Measurements from ENCODE around the gene ZDHHC6.
"Not testable (repeated sequence)": the region's sequence is repeated elsewhere in the genome, so short reads cannot be mapped to it uniquely, and the experiment has no call there.

Gene ZDHHC6

DNA sequence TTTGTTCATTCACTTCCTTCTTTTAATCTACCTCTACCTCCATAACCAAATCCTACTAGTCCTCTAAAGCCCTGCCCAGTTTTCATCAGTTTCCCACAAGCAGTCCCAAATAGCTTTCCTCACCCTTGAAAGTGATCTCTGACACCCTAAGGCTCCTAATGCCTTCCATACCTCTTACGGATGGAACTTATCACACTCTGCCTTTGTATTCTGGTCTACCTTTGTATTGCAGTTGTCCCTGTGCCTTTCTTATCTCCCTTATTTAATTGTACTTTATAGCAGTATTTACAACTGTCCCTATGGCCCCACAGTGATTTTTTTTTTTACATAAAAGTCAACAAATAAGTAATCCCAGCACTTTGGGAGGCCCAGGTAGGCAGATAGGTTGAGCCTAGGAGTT lies 39.0 kb downstream of the ZDHHC6 start:
- no peak for DNase-seq (ENCODE audit: low read depth in 1 of 2, low spot score in 1 of 2)
- no peak overlapping the region for H3K4me3 ChIP-seq (replicated peaks; ENCODE audit: insufficient read depth, low read length)
- no peaks in the 10 kb centered on the region for H3K27me3 ChIP-seq (ENCODE audit: insufficient read depth, poor library complexity, severe bottlenecking)
- TF ChIP-seq, protein P1, sequence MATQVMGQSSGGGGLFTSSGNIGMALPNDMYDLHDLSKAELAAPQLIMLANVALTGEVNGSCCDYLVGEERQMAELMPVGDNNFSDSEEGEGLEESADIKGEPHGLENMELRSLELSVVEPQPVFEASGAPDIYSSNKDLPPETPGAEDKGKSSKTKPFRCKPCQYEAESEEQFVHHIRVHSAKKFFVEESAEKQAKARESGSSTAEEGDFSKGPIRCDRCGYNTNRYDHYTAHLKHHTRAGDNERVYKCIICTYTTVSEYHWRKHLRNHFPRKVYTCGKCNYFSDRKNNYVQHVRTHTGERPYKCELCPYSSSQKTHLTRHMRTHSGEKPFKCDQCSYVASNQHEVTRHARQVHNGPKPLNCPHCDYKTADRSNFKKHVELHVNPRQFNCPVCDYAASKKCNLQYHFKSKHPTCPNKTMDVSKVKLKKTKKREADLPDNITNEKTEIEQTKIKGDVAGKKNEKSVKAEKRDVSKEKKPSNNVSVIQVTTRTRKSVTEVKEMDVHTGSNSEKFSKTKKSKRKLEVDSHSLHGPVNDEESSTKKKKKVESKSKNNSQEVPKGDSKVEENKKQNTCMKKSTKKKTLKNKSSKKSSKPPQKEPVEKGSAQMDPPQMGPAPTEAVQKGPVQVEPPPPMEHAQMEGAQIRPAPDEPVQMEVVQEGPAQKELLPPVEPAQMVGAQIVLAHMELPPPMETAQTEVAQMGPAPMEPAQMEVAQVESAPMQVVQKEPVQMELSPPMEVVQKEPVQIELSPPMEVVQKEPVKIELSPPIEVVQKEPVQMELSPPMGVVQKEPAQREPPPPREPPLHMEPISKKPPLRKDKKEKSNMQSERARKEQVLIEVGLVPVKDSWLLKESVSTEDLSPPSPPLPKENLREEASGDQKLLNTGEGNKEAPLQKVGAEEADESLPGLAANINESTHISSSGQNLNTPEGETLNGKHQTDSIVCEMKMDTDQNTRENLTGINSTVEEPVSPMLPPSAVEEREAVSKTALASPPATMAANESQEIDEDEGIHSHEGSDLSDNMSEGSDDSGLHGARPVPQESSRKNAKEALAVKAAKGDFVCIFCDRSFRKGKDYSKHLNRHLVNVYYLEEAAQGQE (IDR thresholded peaks at IDR 0.05; ENCODE audit: insufficient replicate concordance, low read depth), result no peak
- TF ChIP-seq SPI1 (IDR thresholded peaks at IDR 0.05; ENCODE audit: borderline replicate concordance, low read depth), result no peak
- TF ChIP-seq, protein P2, sequence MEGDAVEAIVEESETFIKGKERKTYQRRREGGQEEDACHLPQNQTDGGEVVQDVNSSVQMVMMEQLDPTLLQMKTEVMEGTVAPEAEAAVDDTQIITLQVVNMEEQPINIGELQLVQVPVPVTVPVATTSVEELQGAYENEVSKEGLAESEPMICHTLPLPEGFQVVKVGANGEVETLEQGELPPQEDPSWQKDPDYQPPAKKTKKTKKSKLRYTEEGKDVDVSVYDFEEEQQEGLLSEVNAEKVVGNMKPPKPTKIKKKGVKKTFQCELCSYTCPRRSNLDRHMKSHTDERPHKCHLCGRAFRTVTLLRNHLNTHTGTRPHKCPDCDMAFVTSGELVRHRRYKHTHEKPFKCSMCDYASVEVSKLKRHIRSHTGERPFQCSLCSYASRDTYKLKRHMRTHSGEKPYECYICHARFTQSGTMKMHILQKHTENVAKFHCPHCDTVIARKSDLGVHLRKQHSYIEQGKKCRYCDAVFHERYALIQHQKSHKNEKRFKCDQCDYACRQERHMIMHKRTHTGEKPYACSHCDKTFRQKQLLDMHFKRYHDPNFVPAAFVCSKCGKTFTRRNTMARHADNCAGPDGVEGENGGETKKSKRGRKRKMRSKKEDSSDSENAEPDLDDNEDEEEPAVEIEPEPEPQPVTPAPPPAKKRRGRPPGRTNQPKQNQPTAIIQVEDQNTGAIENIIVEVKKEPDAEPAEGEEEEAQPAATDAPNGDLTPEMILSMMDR (IDR thresholded peaks at IDR 0.05; ENCODE audit: insufficient read depth, low read length), result no peak
- no peak for TF ChIP-seq GABPA (IDR thresholded peaks at IDR 0.05; ENCODE audit: low read depth)
- TF ChIP-seq POLR2AphosphoS5 (IDR thresholded peaks at IDR 0.05; ENCODE audit: low read depth), result no peak
- no peak overlapping the region for H3K27ac ChIP-seq (replicated peaks)

DNA sequence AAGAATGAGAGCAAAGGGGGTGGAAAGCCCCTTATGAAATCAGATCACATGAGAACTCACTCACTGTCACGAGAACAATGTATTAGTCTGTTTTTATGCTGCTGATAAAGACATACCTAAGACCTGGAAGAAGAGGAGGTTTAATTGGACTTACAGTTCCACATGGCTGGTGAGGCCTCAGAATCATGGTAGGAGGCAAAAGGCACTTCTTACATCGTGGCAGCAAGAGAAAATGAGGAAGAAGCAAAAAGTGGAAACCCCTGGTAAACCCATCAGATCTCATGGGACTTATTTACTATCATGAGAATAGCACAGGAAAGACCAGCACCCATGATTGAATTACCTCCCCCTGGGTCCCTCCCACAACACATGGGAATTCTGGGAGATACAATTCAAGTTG lies 39.9 kb downstream of the ZDHHC6 start:
- not testable (repeated sequence) for H3K4me3 ChIP-seq (replicated peaks; ENCODE audit: insufficient read depth, low read length); DNase-seq (ENCODE audit: low read depth in 1 of 2, low spot score in 1 of 2); H3K27ac ChIP-seq (replicated peaks); H3K27me3 ChIP-seq (ENCODE audit: insufficient read depth, poor library complexity, severe bottlenecking)

DNA sequence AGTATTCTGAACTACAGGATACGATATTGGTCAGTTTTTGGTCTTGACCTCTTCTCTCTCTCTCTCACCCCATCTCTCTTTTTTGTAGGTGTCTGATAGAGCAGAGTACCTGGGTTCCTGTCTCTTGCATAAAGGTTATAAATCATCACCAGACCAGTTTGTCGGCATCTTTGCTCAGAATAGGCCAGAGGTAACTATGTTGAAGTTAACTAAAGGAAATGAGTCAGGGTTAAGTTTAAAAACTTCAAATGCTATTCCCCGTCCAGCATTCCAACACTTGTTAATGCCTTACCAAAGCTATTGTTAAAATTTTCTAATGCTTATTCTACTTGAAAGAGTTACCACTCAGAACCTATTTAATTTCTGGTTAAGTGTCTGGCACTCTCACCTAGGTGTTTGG lies 42.1 kb downstream of the ZDHHC6 start:
- H3K27ac ChIP-seq (replicated peaks), result no peak overlapping the region
- no peak for TF ChIP-seq GABPA (IDR thresholded peaks at IDR 0.05; ENCODE audit: low read depth)
- TF ChIP-seq, protein P1 (IDR thresholded peaks at IDR 0.05; ENCODE audit: insufficient replicate concordance, low read depth), result no peak
- TF ChIP-seq POLR2AphosphoS5 (IDR thresholded peaks at IDR 0.05; ENCODE audit: low read depth), result no peak
- DNase-seq (ENCODE audit: low read depth in 1 of 2, low spot score in 1 of 2), result no peak
- no peaks in the 10 kb centered on the region for H3K27me3 ChIP-seq (ENCODE audit: insufficient read depth, poor library complexity, severe bottlenecking)
- no peak overlapping the region for H3K4me3 ChIP-seq (replicated peaks; ENCODE audit: insufficient read depth, low read length)

DNA sequence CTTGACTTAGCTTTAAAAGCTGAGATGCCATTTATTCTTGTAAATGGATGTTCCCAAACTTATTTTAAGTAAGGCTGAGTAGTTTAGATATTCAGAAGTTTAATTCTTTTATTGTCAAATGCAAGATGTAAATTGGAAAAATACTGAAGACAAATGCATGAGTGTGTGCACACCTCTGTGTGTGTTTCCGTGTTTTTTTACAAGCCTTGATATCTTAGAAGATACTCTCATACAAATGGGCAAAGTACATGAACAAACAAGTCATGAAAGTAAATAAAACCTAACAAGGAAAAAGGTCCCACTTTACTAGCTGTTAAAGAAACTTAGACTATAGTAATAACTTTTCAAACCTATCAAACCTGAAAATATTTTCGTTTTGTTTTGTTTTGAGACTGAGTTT lies 43.8 kb downstream of the ZDHHC6 start:
- no peak for DNase-seq (ENCODE audit: low read depth in 1 of 2, low spot score in 1 of 2)
- Histone ChIP-seq H3K27ac (replicated peaks) (no peak overlapping the region), H3K27me3 (ENCODE audit: insufficient read depth, poor library complexity, severe bottlenecking) (no peaks in the 10 kb centered on the region), H3K4me3 (replicated peaks; ENCODE audit: insufficient read depth, low read length) (no peak overlapping the region)
- TF ChIP-seq POLR2AphosphoS5 (IDR thresholded peaks at IDR 0.05; ENCODE audit: low read depth) (no peak), SPI1 (IDR thresholded peaks at IDR 0.05; ENCODE audit: borderline replicate concordance, low read depth) (no peak), GABPA (IDR thresholded peaks at IDR 0.05; ENCODE audit: low read depth) (no peak)

DNA sequence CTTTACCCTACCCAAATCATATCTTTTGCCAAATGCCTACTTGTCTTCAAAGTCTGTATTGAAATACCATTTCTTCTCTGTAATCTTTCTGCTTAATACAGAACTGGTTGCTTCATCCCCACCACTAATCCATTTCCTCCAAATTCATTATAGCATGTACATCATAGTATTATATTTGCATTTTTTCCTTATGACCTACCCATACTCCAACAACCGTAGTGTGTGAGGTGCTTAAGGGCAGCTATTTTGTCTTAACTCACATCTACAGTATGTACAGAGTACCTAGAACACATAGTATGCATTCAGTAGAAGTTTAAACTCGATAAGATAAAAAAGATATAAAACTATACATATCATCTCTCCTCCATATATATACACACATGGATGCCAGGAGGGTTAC lies 49.1 kb downstream of the ZDHHC6 start:
- Histone ChIP-seq H3K4me3 (replicated peaks; ENCODE audit: insufficient read depth, low read length) (no peak overlapping the region), H3K27me3 (ENCODE audit: insufficient read depth, poor library complexity, severe bottlenecking) (no peaks in the 10 kb centered on the region), H3K27ac (replicated peaks) (no peak overlapping the region)
- no peak for TF ChIP-seq SPI1 (IDR thresholded peaks at IDR 0.05; ENCODE audit: borderline replicate concordance, low read depth)
- TF ChIP-seq, protein P2 (IDR thresholded peaks at IDR 0.05; ENCODE audit: insufficient read depth, low read length), result no peak
- TF ChIP-seq, protein P1 (IDR thresholded peaks at IDR 0.05; ENCODE audit: insufficient replicate concordance, low read depth), result no peak
- TF ChIP-seq POLR2AphosphoS5 (IDR thresholded peaks at IDR 0.05; ENCODE audit: low read depth), result no peak
- no peak for TF ChIP-seq GABPA (IDR thresholded peaks at IDR 0.05; ENCODE audit: low read depth)
- no peak for DNase-seq (ENCODE audit: low read depth in 1 of 2, low spot score in 1 of 2)

Measured in HL-60 (cell line).